Suprapubic skin (tissue), 4 donors: ENCODE results near the gene CNTN4. TPM values are rescaled to one million over a fixed set of nuclear protein-coding genes. Genes with fewer than 3 reads are reported as not detected.

Experiments
- DNase-seq, 2 donors: peaks; one replicate each; pipeline ENCODE4 v3.0.0-alpha.2; 2019; ENCODE audit warnings: low spot score in 2 of 2
- H3K27ac ChIP-seq: fragments of 200-600 bp; sonication (generic); one replicate; pipeline ENCODE4 v1.5.1; 2019
- H3K27me3 ChIP-seq: fragments of 200-600 bp; sonication (generic); one replicate; pipeline ENCODE4 v1.5.1; 2019
- H3K36me3 ChIP-seq: fragments of 200-600 bp; sonication (generic); one replicate; pipeline ENCODE4 v1.5.1; 2019
- H3K4me1 ChIP-seq: fragments of 200-600 bp; sonication (generic); one replicate; pipeline ENCODE4 v1.5.1; 2019
- H3K4me3 ChIP-seq: fragments of 200-600 bp; sonication (generic); one replicate; pipeline ENCODE4 v1.5.1; 2019; ENCODE audit warnings: mild to moderate bottlenecking
- H3K9me3 ChIP-seq: fragments of 200-600 bp; sonication (generic); one replicate; pipeline ENCODE4 v1.5.1; 2019
- CTCF ChIP-seq, 2 donors: fragments of 200-600 bp in 1 of 2; fragments of 450-650 bp in 1 of 2; sonication (generic) in 1 of 2; IDR thresholded peaks; one replicate each; pipeline ENCODE4 v1.5.1; 2016 to 2019; ENCODE audit warnings: antibody characterized with exemption in 2 of 2, mild to moderate bottlenecking in 1 of 2, moderate library complexity in 1 of 2
- EP300 ChIP-seq: sonication (generic); formaldehyde crosslinking; IDR thresholded peaks from one replicate; pipeline ENCODE4 v1.6.1; 2017; ENCODE audit warnings: antibody characterized with exemption
- POLR2A ChIP-seq, 2 donors: fragments of 450-650 bp; IDR thresholded peaks; one replicate each; pipeline ENCODE4 v1.6.1; 2017; ENCODE audit warnings: antibody characterized with exemption in 2 of 2, mild to moderate bottlenecking in 2 of 2, moderate library complexity in 2 of 2
- POLR2AphosphoS5 ChIP-seq, 3 donors: sonication (generic); formaldehyde crosslinking; IDR thresholded peaks; one replicate each; pipeline ENCODE4 v1.6.1; 2017; ENCODE audit warnings: antibody characterized with exemption in 3 of 3
- WGBS: methylation state at CpG from one replicate; pipeline ENCODE4 v1.1.5; 2018; 5-methylcytosine and 5-hydroxymethylcytosine counted together
- total RNA-seq, 4 donors: library from RNA; depleted of rRNA; stranded (reverse); fragments of >200 nt; gene quantifications; one replicate each; pipeline ENCODE4 v1.1.0, GENCODE V29; 2016

CNTN4 gene
- total RNA-seq, 4 donors from 2014 or later, result 0.60 to 8.1 (median 7.5) TPM

GRCh38 chr3:2993736-2994135 is 895.1 kb downstream of the CNTN4 start:
- Histone ChIP-seq H3K4me3 (no peak overlapping the region), H3K4me1 (no peaks in the 10 kb centered on the region), H3K36me3 (no peaks in the 10 kb centered on the region), H3K9me3 (no peaks in the 10 kb centered on the region), H3K27me3 (no peaks in the 10 kb centered on the region), H3K27ac (no peak overlapping the region)
- TF ChIP-seq CTCF (IDR thresholded peaks at IDR 0.05) (no peak), POLR2A (IDR thresholded peaks at IDR 0.05) (no peak), EP300 (no peak), POLR2AphosphoS5 (IDR thresholded peaks at IDR 0.05) (no peak)
- DNase-seq, result no peak
- WGBS, result 7% methylated on average over 1 of the region's 1 CpG

GRCh38 chr3:2995195-2995594 is 896.5 kb downstream of the CNTN4 start:
- 93% methylated on average over 5 of the region's 5 CpGs for WGBS
- no peaks in the 10 kb centered on the region for H3K4me1 ChIP-seq
- TF ChIP-seq POLR2AphosphoS5 (IDR thresholded peaks at IDR 0.05) (no peak), EP300 (no peak), POLR2A (IDR thresholded peaks at IDR 0.05) (no peak), CTCF (IDR thresholded peaks at IDR 0.05) (no peak)
- no peaks in the 10 kb centered on the region for H3K27me3 ChIP-seq
- no peaks in the 10 kb centered on the region for H3K36me3 ChIP-seq
- H3K4me3 ChIP-seq, result no peak overlapping the region
- DNase-seq, result no peak
- no peaks in the 10 kb centered on the region for H3K9me3 ChIP-seq
- no peak overlapping the region for H3K27ac ChIP-seq

- no peaks in the 10 kb centered on the region for H3K9me3 ChIP-seq
- H3K27me3 ChIP-seq, result no peaks in the 10 kb centered on the region
- H3K36me3 ChIP-seq, result no peaks in the 10 kb centered on the region
- H3K4me3 ChIP-seq, result no peak overlapping the region
- H3K27ac ChIP-seq, result no peak overlapping the region
- TF ChIP-seq POLR2AphosphoS5 (IDR thresholded peaks at IDR 0.05) (no peak), POLR2A (IDR thresholded peaks at IDR 0.05) (no peak), EP300 (no peak), CTCF (IDR thresholded peaks at IDR 0.05) (no peak)
- no peaks in the 10 kb centered on the region for H3K4me1 ChIP-seq
- no peak for DNase-seq
- WGBS, result 87% methylated on average over 7 of the region's 7 CpGs
Observed at GRCh38 chr3:3005146-3005744, 906.6 kb downstream of the CNTN4 start.

GRCh38 chr3:3013317-3014052 is 914.8 kb downstream of the CNTN4 start:
- no peaks in the 10 kb centered on the region for H3K27me3 ChIP-seq
- no peak for DNase-seq
- 70% methylated on average over 4 of the region's 4 CpGs for WGBS
- no peak overlapping the region for H3K27ac ChIP-seq
- no peaks in the 10 kb centered on the region for H3K36me3 ChIP-seq
- TF ChIP-seq CTCF (IDR thresholded peaks at IDR 0.05) (no peak), POLR2AphosphoS5 (IDR thresholded peaks at IDR 0.05) (no peak), POLR2A (IDR thresholded peaks at IDR 0.05) (no peak), EP300 (no peak)
- no peaks in the 10 kb centered on the region for H3K4me1 ChIP-seq
- no peaks in the 10 kb centered on the region for H3K9me3 ChIP-seq
- no peak overlapping the region for H3K4me3 ChIP-seq

- H3K36me3 ChIP-seq, result no peaks in the 10 kb centered on the region
- TF ChIP-seq EP300, result no peak
- no peak for TF ChIP-seq POLR2AphosphoS5 (IDR thresholded peaks at IDR 0.05)
- peak in 1 of 2 donors; percentile 24 for TF ChIP-seq CTCF (IDR thresholded peaks at IDR 0.05)
- no peak for TF ChIP-seq POLR2A (IDR thresholded peaks at IDR 0.05)
- H3K27me3 ChIP-seq, result no peaks in the 10 kb centered on the region
- no peaks in the 10 kb centered on the region for H3K4me1 ChIP-seq
- H3K9me3 ChIP-seq, result no peaks in the 10 kb centered on the region
- 39% methylated on average over 5 of the region's 5 CpGs for WGBS
- no peak for DNase-seq
- no peak overlapping the region for H3K4me3 ChIP-seq
- no peak overlapping the region for H3K27ac ChIP-seq
Observed at GRCh38 chr3:3015185-3016089, 916.8 kb downstream of the CNTN4 start.
